GM21717 (cell line): ENCODE results near the gene OOEP.

Source experiments
- ATAC-seq: cut with Tn5 transposase; IDR thresholded peaks from one replicate; pipeline ENCODE4 v1.9.1; 2021; ENCODE audit warnings: mild to moderate bottlenecking, moderate library complexity; ENCODE audit not compliant: unreplicated experiment

The OOEP gene

DNA sequence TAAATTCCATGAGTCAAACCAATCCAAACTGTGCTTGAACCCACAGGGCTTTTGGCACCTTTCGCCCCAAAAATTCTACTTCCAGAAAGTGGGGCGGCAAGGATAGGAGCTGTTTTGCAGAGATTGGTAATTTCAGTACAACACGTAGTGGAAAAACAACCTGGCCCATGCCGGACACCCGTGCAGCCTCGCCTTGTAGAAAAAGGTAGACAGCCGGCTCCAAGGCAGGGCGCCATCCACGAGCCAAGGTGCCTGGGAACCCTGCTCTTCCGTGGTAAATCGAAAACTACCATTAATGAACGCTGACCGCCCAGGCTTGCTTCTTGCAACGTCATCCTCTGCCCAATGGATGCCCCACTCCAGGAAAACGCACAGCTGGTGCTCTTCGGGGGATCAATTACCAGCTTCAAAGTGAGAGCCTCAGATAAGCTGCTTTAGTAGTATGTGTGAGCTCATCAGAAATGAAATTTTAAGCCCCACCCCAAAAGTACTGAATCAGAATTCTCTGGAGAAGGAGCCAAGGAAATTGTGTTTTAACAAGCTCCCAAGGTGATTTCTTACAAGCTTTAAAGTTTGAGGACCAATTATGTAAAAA, 1.8 kb downstream of the OOEP start:
- ATAC-seq: no peak

GRCh38 chr6:73364549-73364948, 5.1 kb downstream of the OOEP start:
- ATAC-seq: no peak

DNA sequence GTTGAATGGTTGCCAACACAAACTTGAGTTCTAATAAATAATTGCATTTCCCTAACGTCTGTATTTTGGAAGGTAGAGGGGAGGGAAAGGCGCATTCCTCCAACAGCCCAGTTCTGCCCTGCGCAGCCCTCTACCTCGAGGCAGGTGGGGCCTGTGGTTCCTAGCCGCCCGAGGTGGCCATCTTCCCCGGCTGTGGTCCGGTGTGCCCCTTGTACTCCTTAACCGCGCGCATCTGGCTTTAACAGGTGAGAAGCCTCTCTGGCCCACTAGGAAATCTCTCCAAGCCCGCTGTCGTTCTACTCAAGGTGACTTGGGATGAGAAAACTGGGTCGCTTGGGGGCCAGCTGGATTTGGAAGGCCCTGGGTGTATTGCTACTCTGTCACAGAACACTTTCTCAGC, 5.6 kb downstream of the OOEP start:
- no peak for ATAC-seq

- no peak for ATAC-seq
Observed at GRCh38 chr6:73363537-73363875, 6.2 kb downstream of the OOEP start.

GRCh38 chr6:73362869-73363536, 6.7 kb downstream of the OOEP start:
- ATAC-seq: no peak

- no peak for ATAC-seq
Observed at GRCh38 chr6:73362358-73362757, 7.3 kb downstream of the OOEP start, which contains the start of gene KHDC3L. TSS of gene KHDC3L (plus strand) at chr6:73362658. CDS start at chr6:73362730, 72 bp downstream.

- ATAC-seq: no peak
Observed at GRCh38 chr6:73353636-73354593, 15.8 kb downstream of the OOEP start, which contains the start of gene DPPA5. TSS of gene DPPA5 (minus strand) at chr6:73354276. CDS start at chr6:73354225, 51 bp downstream.

DNA sequence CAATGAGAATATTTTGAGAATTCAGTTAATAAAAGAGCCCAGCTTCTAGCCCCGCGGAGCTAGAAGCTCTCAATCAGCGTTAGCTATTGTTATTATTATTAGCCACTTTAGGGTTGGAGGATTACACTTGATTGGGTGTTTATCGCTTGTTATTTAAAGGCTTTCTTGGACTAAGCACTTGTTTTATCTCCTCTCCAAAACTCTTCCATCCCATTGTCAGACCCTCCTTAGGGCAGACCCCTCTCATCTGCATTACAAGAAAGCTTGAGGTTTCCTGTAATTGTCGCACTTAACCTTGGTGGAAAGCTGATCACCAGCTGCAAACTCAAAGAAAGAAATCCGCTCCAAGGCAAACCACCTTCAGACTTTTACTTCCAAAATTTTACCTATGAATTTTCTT, 20.4 kb downstream of the OOEP start:
- no peak for ATAC-seq

- no peak for ATAC-seq
Observed at GRCh38 chr6:73348550-73349204, 21.0 kb downstream of the OOEP start.

GRCh38 chr6:73343164-73343563, 26.5 kb downstream of the OOEP start:
- no peak for ATAC-seq

DNA sequence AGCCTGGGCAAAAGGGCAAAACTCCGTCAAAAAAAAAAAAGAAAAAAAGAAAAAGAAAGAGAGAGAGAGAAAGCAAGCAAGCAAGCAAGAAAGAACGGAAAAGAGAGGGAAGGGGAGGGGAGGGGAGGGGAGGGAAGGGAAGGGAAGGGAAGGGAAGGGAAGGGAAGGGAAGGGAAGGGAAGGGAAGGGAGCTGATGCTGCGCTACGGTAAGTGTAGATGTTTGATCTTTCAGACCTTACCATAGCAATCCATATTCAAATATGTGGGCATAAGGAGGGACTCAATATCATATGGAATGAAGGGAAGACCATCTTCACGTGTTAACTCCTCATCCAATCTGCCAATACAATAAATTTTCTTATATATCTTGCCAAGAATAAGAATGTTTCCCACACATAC, 27.5 kb downstream of the OOEP start:
- ATAC-seq: no peak

GRCh38 chr6:73341335-73341734, 28.4 kb downstream of the OOEP start:
- no peak for ATAC-seq

- no peak for ATAC-seq
Observed at GRCh38 chr6:73340048-73340447, 29.6 kb downstream of the OOEP start.

DNA sequence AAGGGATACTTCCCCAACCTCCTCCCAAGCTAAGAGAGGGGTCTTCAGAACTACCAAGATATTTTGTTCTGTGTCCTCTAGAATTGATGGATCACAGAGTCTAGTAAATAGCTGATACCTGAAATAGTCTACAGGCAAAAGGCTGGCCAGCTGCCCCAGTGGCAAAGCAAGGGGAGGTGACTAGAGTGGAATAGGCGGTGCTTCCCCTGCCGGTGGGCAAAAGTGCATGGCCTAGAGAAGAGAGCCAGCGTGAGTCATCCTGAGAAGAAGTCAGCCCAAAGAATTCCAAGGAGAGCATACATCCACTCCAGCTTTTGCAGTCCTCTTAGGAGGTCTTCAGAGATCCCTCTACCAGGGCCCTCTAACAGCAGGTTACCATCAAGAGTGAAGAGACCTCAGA, 30.4 kb downstream of the OOEP start:
- no peak for ATAC-seq

- ATAC-seq: peak; percentile 77
Observed at GRCh38 chr6:73329201-73329600, 40.5 kb downstream of the OOEP start.

GRCh38 chr6:73328790-73329189, 40.9 kb downstream of the OOEP start:
- ATAC-seq: no peak

- no peak for ATAC-seq
Observed at GRCh38 chr6:73325656-73326055, 44.0 kb downstream of the OOEP start.

- no peak for ATAC-seq
Observed at GRCh38 chr6:73323323-73323722, 46.4 kb downstream of the OOEP start.
